ENCODE data around the gene PSMB1.
"Not testable (repeated sequence)": the region's sequence is repeated elsewhere in the genome, so short reads cannot be mapped to it uniquely, and the experiment has no call there.

The PSMB1 gene

GRCh38 chr6:170533792-170534191 is 19.3 kb downstream of the PSMB1 start:
- DNase-seq, result no peak
- Mint-ChIP-seq H3K36me3 (ENCODE audit: low read depth) (peaks cover 33% of the 10 kb centered on the region), H3K9me3 (no peaks in the 10 kb centered on the region), H3K27me3 (ENCODE audit: low read depth, poor library complexity) (no peaks in the 10 kb centered on the region), H3K4me3 (no peak overlapping the region), H3K27ac (no peak overlapping the region), H3K4me1 (peaks cover 4% of the 10 kb centered on the region)
- TF ChIP-seq CTCF (IDR thresholded peaks at IDR 0.05), result no peak

- H3K4me1 Mint-ChIP-seq, result peaks cover 4% of the 10 kb centered on the region
- no peaks in the 10 kb centered on the region for H3K27me3 Mint-ChIP-seq (ENCODE audit: low read depth, poor library complexity)
- H3K4me3 Mint-ChIP-seq, result no peak overlapping the region
Measured at GRCh38 chr6:170532867-170533488, 20.1 kb downstream of the PSMB1 start.

GRCh38 chr6:170529839-170530469 is 23.2 kb downstream of the PSMB1 start:
- no peaks in the 10 kb centered on the region for H3K9me3 Mint-ChIP-seq
- peaks cover 15% of the 10 kb centered on the region for H3K4me1 Mint-ChIP-seq
- no peaks in the 10 kb centered on the region for H3K27me3 Mint-ChIP-seq (ENCODE audit: low read depth, poor library complexity)
- peak; percentile 82 for DNase-seq
- H3K36me3 Mint-ChIP-seq (ENCODE audit: low read depth), result peaks cover 2% of the 10 kb centered on the region
- H3K4me3 Mint-ChIP-seq, result no peak overlapping the region
- TF ChIP-seq CTCF (IDR thresholded peaks at IDR 0.05), result peak; percentile 93
- no peak overlapping the region for H3K27ac Mint-ChIP-seq

More at GRCh38 chr6:170532867-170533488, 20.1 kb downstream of the PSMB1 start:
- peaks cover 28% of the 10 kb centered on the region for H3K36me3 Mint-ChIP-seq (ENCODE audit: low read depth)
- H3K27ac Mint-ChIP-seq, result no peak overlapping the region
- DNase-seq, result no peak
- no peaks in the 10 kb centered on the region for H3K9me3 Mint-ChIP-seq
- no peak for TF ChIP-seq CTCF (IDR thresholded peaks at IDR 0.05)

GRCh38 chr6:170527995-170528394 is 25.1 kb downstream of the PSMB1 start:
- DNase-seq; H3K27ac Mint-ChIP-seq; H3K4me3 Mint-ChIP-seq; H3K9me3 Mint-ChIP-seq; H3K27me3 Mint-ChIP-seq (ENCODE audit: low read depth, poor library complexity); H3K36me3 Mint-ChIP-seq (ENCODE audit: low read depth): not testable (repeated sequence)
- peaks cover 15% of the 10 kb centered on the region for H3K4me1 Mint-ChIP-seq

- H3K27ac Mint-ChIP-seq, result peak overlapping the region; percentile 7
- no peak for TF ChIP-seq CTCF (IDR thresholded peaks at IDR 0.05)
- peaks cover 15% of the 10 kb centered on the region for H3K4me1 Mint-ChIP-seq
Measured at GRCh38 chr6:170525795-170526194, 27.3 kb downstream of the PSMB1 start.

GRCh38 chr6:170524172-170524502 is 29.0 kb downstream of the PSMB1 start:
- H3K27ac Mint-ChIP-seq, result peak overlapping the region; percentile 78
- H3K4me3 Mint-ChIP-seq, result no peak overlapping the region
- TF ChIP-seq CTCF (IDR thresholded peaks at IDR 0.05), result no peak
- H3K9me3 Mint-ChIP-seq, result peaks cover 22% of the 10 kb centered on the region
- H3K27me3 Mint-ChIP-seq (ENCODE audit: low read depth, poor library complexity), result no peaks in the 10 kb centered on the region
- no peak for DNase-seq
- H3K36me3 Mint-ChIP-seq (ENCODE audit: low read depth), result peaks cover 14% of the 10 kb centered on the region
- H3K4me1 Mint-ChIP-seq, result peaks cover 11% of the 10 kb centered on the region

More at GRCh38 chr6:170525795-170526194, 27.3 kb downstream of the PSMB1 start:
- DNase-seq, result no peak
- Mint-ChIP-seq H3K27me3 (ENCODE audit: low read depth, poor library complexity) (no peaks in the 10 kb centered on the region), H3K9me3 (peaks cover 6% of the 10 kb centered on the region), H3K36me3 (ENCODE audit: low read depth) (peaks cover 4% of the 10 kb centered on the region), H3K4me3 (peak overlapping the region; percentile 1)

Measured in nephron progenitor cell (in vitro differentiated cells).